ENCODE measurements around the gene STEEP1. TPM values are rescaled to one million over a fixed set of nuclear protein-coding genes. Genes with fewer than 3 reads are reported as not detected.

STEEP1 gene
- 10 to 100 TPM; 32.0 to 51.9 TPM for total RNA-seq

- H3K36me3 ChIP-seq, result no peaks in the 10 kb centered on the region
- ATAC-seq (ENCODE audit: insufficient number of reproducible peaks, low FRiP score, low read depth) (peak; percentile 82), DNase-seq (ENCODE audit: low spot score) (peak; percentile 71)
- no peaks in the 10 kb centered on the region for H3K9me3 ChIP-seq
- peak within 1 kb of the TSS; percentile 66 to 67 for H3K27ac ChIP-seq
- TF ChIP-seq CTCF (IDR thresholded peaks at IDR 0.05), result no peak
- no peaks in the 10 kb centered on the region for H3K27me3 ChIP-seq (replicated peaks; ENCODE audit: insufficient read depth)
- H3K4me1 ChIP-seq (ENCODE audit: control insufficient read depth in 1 of 2, low read depth in 2 of 2), result peaks cover 0 to 5% of the 10 kb centered on the region in 2 donors
- H3K4me3 ChIP-seq, result peak within 1 kb of the TSS; percentile 76
Measured at GRCh38 chrX:119565107-119565663, at the start of gene STEEP1. TSS of gene STEEP1 (minus strand) at chrX:119565409. CDS start at chrX:119565355, 54 bp downstream.

GRCh38 chrX:119614776-119615175, 49.6 kb upstream of the STEEP1 start:
- ATAC-seq (ENCODE audit: insufficient number of reproducible peaks, low FRiP score, low read depth) (no peak), DNase-seq (ENCODE audit: low spot score) (no peak)
- no peaks in the 10 kb centered on the region for H3K36me3 ChIP-seq
- no peak overlapping the region for H3K4me3 ChIP-seq
- no peaks in the 10 kb centered on the region for H3K4me1 ChIP-seq (ENCODE audit: control insufficient read depth in 1 of 2, low read depth in 2 of 2)
- no peak overlapping the region for H3K27ac ChIP-seq
- no peaks in the 10 kb centered on the region for H3K27me3 ChIP-seq (replicated peaks; ENCODE audit: insufficient read depth)
- TF ChIP-seq CTCF (IDR thresholded peaks at IDR 0.05), result no peak
- no peaks in the 10 kb centered on the region for H3K9me3 ChIP-seq

- Histone ChIP-seq H3K4me3 (peak overlapping the region; percentile 85), H3K27me3 (replicated peaks; ENCODE audit: insufficient read depth) (no peaks in the 10 kb centered on the region), H3K27ac (peak overlapping the region; percentile 72 to 81), H3K36me3 (no peaks in the 10 kb centered on the region), H3K9me3 (no peaks in the 10 kb centered on the region), H3K4me1 (ENCODE audit: control insufficient read depth in 1 of 2, low read depth in 2 of 2) (peaks cover 0 to 4% of the 10 kb centered on the region in 2 donors)
- DNase-seq (ENCODE audit: low spot score) (no peak), ATAC-seq (ENCODE audit: insufficient number of reproducible peaks, low FRiP score, low read depth) (no peak)
- TF ChIP-seq CTCF (IDR thresholded peaks at IDR 0.05), result no peak
Measured at GRCh38 chrX:119607018-119607389, 41.8 kb upstream of the STEEP1 start.

- peak within 1 kb of the TSS; percentile 85 for H3K4me3 ChIP-seq
- ATAC-seq (ENCODE audit: insufficient number of reproducible peaks, low FRiP score, low read depth), result peak; percentile 94
- DNase-seq (ENCODE audit: low spot score), result peak; percentile 60
- no peaks in the 10 kb centered on the region for H3K36me3 ChIP-seq
- H3K27me3 ChIP-seq (replicated peaks; ENCODE audit: insufficient read depth), result no peaks in the 10 kb centered on the region
- no peaks in the 10 kb centered on the region for H3K9me3 ChIP-seq
- TF ChIP-seq CTCF (IDR thresholded peaks at IDR 0.05), result no peak
- H3K27ac ChIP-seq, result peak within 1 kb of the TSS; percentile 72 to 81
- H3K4me1 ChIP-seq (ENCODE audit: control insufficient read depth in 1 of 2, low read depth in 2 of 2), result peaks cover 0 to 4% of the 10 kb centered on the region in 2 donors
Measured at GRCh38 chrX:119606280-119607017, 41.2 kb upstream of the STEEP1 start, which contains the start of gene NKRF. TSS of gene NKRF (minus strand) at chrX:119606424.

GRCh38 chrX:119605464-119606279, 40.5 kb upstream of the STEEP1 start:
- no peaks in the 10 kb centered on the region for H3K9me3 ChIP-seq
- H3K27ac ChIP-seq, result peak overlapping the region; percentile 72 to 81
- no peaks in the 10 kb centered on the region for H3K36me3 ChIP-seq
- H3K4me3 ChIP-seq, result peak overlapping the region; percentile 85
- no peak for ATAC-seq (ENCODE audit: insufficient number of reproducible peaks, low FRiP score, low read depth)
- DNase-seq (ENCODE audit: low spot score), result no peak
- H3K4me1 ChIP-seq (ENCODE audit: control insufficient read depth in 1 of 2, low read depth in 2 of 2), result peaks cover 0 to 4% of the 10 kb centered on the region in 2 donors
- no peak for TF ChIP-seq CTCF (IDR thresholded peaks at IDR 0.05)
- H3K27me3 ChIP-seq (replicated peaks; ENCODE audit: insufficient read depth), result no peaks in the 10 kb centered on the region
